ENCODE data around the gene NOD1. TPM values are rescaled to one million over a fixed set of nuclear protein-coding genes. Genes with fewer than 3 reads are reported as not detected.

Gene NOD1
- total and polyA plus RNA-seq, 7 donors: 3.0 to 17.5 (median 6.4) TPM

GRCh38 chr7:30462179-30462578, 16.4 kb downstream of the NOD1 start:
- WGBS, 2 donors: 78 to 85% methylated on average over 1 of the region's 1 CpG
- no peak for TF ChIP-seq EP300 (IDR thresholded peaks at IDR 0.05)
- no peak for TF ChIP-seq POLR2A (IDR thresholded peaks at IDR 0.05)
- TF ChIP-seq POLR2AphosphoS5 (IDR thresholded peaks at IDR 0.05): no peak
- no peak for TF ChIP-seq CTCF (IDR thresholded peaks at IDR 0.05)

GRCh38 chr7:30460246-30460633, 18.3 kb downstream of the NOD1 start:
- Histone ChIP-seq H3K36me3 (peaks cover 0 to 14% (median 2%) of the 10 kb centered on the region in 4 donors), H3K27me3 (no peaks in the 10 kb centered on the region), H3K4me3 (peak overlapping the region in 1 of 4 donors; percentile 19), H3K9me3 (no peaks in the 10 kb centered on the region), H3K4me1 (peaks cover 0 to 43% (median 35%) of the 10 kb centered on the region in 4 donors), H3K27ac (peak overlapping the region; percentile 65 to 80 (median 73))
- intact Hi-C loops (cut with DNase I): no loop called here
- no peak for TF ChIP-seq CTCF (IDR thresholded peaks at IDR 0.05)
- 36 to 69% methylated on average over 4 of the region's 4 CpGs for WGBS, 2 donors
- DNase-seq: no peak

More at GRCh38 chr7:30462179-30462578, 16.4 kb downstream of the NOD1 start:
- no peaks in the 10 kb centered on the region for H3K27me3 ChIP-seq
- H3K36me3 ChIP-seq: no peaks in the 10 kb centered on the region
- no peaks in the 10 kb centered on the region for H3K9me3 ChIP-seq
- intact Hi-C loops (cut with DNase I): no loop called here
- H3K4me1 ChIP-seq: peaks cover 0 to 52% (median 50%) of the 10 kb centered on the region in 4 donors
- no peak overlapping the region for H3K4me3 ChIP-seq
- no peak for DNase-seq
- no peak overlapping the region for H3K27ac ChIP-seq

GRCh38 chr7:30459591-30460245, 18.9 kb downstream of the NOD1 start:
- TF ChIP-seq EP300 (IDR thresholded peaks at IDR 0.05) (peak in 2 of 4 donors; percentile 41 to 65), CTCF (IDR thresholded peaks at IDR 0.05) (no peak), POLR2A (IDR thresholded peaks at IDR 0.05) (no peak), POLR2AphosphoS5 (IDR thresholded peaks at IDR 0.05) (peak; percentile 24 to 79 (median 69))
- Histone ChIP-seq H3K4me3 (peak overlapping the region in 3 of 4 donors; percentile 3 to 19 (median 13)), H3K4me1 (peaks cover 0 to 38% (median 30%) of the 10 kb centered on the region in 4 donors), H3K27me3 (no peaks in the 10 kb centered on the region), H3K27ac (peak overlapping the region; percentile 65 to 80 (median 73)), H3K9me3 (no peaks in the 10 kb centered on the region), H3K36me3 (peaks cover 0 to 20% (median 3%) of the 10 kb centered on the region in 4 donors)
- intact Hi-C loops (cut with DNase I): no loop called here
- 9 to 50% methylated on average over 9 of the region's 9 CpGs for WGBS, 2 donors
- DNase-seq: peak; percentile 93

- Histone ChIP-seq H3K27me3 (no peaks in the 10 kb centered on the region), H3K4me1 (peaks cover 0 to 31% (median 25%) of the 10 kb centered on the region in 4 donors), H3K27ac (peak overlapping the region in 1 of 4 donors; percentile 80), H3K9me3 (no peaks in the 10 kb centered on the region), H3K4me3 (no peak overlapping the region), H3K36me3 (peaks cover 0 to 34% (median 6%) of the 10 kb centered on the region in 4 donors)
- 49 to 61% methylated on average over 1 of the region's 1 CpG for WGBS, 2 donors
- TF ChIP-seq CTCF (IDR thresholded peaks at IDR 0.05) (no peak), POLR2AphosphoS5 (IDR thresholded peaks at IDR 0.05) (no peak), POLR2A (IDR thresholded peaks at IDR 0.05) (no peak), EP300 (IDR thresholded peaks at IDR 0.05) (no peak)
- intact Hi-C loops (cut with DNase I): no loop called here
- DNase-seq: no peak
These were observed 20.3 kb downstream of the NOD1 start for GRCh38 chr7:30458311-30458710.

All from sigmoid colon (tissue), 7 donors.